Stimulated activated CD8-positive, alpha-beta memory T cell treated with anti-CD3 and anti-CD28 coated beads, Interleukin-15, amount 100 ng/mL, for 24 hours (primary cell): ENCODE results near the gene RPL13.

ENCODE experiments used
- DNase-seq: peaks from one replicate; pipeline ENCODE4 v3.0.0-alpha.2; 2020; ENCODE audit warnings: low read depth

Gene RPL13

GRCh38 chr16:89599451-89599858, 39.0 kb downstream of the RPL13 start:
- DNase-seq, result no peak

GRCh38 chr16:89599902-89600301, 39.4 kb downstream of the RPL13 start:
- no peak for DNase-seq

- no peak for DNase-seq
Measured at GRCh38 chr16:89600427-89600826, 39.9 kb downstream of the RPL13 start.

- no peak for DNase-seq
Measured at GRCh38 chr16:89600956-89601355, 40.5 kb downstream of the RPL13 start.

GRCh38 chr16:89601906-89602272, 41.4 kb downstream of the RPL13 start:
- DNase-seq, result no peak

- DNase-seq, result peak; percentile 26
Measured at GRCh38 chr16:89602273-89602951, 41.9 kb downstream of the RPL13 start.

DNA sequence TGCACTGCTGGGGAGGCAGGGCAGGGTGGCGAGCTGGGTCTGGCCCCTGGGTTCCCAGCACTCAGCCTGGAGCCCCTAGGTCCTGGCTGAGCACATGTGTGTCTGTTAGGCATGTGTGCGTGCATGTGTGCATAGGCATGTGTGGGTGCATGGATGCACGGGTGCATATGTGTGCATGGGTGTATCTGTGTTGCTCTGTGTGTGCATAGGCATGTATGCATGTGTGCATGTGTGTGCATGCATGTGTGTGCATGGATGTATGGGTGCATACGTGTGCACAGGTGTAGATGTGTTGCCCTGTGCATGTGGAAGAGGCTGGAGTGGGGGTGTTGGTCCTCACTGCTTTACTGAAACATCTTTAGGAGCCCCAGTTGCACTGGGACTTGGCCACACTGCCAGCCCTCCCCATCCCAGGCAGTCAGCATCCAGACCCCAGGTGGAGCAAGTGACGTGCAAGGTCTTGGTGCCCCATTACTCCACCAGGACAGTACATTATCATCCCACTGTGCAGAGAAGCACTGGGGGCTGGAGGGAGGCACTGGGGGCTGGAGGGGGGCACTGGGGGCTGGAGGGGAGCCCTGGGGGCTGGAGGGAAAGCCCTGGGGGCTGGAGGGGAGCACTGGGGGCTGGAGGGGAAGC, 42.6 kb downstream of the RPL13 start:
- DNase-seq, result no peak

DNA sequence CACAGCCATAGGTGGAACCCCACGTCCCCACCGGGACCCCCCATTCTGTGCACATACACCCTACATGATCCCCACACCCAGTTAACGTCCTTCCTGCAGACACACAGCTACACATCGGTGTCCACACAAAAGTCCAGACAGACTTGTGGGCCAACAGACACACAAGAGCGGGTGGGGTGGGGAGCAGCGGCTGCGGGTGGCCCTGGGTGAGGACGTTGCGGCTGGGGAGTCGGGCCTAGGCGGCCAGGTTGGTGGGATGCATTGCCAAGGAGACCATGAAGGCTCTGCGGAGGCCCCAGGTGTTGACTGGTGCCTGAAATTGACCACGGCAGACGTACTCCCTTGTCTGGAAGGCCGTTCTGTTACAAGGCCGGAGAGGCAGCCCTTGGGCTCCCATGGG, 44.3 kb downstream of the RPL13 start:
- no peak for DNase-seq

- DNase-seq, result no peak
Measured at GRCh38 chr16:89605186-89605970, 44.9 kb downstream of the RPL13 start.

DNA sequence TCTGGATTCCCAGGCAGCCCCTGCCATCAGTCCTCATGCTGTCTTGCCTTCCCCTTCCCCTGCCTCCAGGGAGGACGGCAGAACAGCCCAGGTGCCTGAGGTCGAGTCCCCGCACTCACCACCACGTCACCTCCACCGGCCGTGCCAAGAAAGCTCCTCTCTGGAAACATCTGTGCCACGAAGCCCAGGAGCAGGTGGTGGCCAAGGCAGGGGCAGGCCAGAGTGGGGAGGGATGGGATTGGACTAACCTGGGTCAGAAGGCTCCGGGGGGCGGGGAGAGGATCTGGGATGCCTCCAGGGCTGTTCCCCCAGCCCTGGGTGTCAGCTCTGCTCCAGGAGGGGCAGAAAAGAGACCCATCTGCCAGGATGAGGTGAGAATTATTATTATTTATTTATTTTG, 45.5 kb downstream of the RPL13 start:
- DNase-seq, result no peak

DNA sequence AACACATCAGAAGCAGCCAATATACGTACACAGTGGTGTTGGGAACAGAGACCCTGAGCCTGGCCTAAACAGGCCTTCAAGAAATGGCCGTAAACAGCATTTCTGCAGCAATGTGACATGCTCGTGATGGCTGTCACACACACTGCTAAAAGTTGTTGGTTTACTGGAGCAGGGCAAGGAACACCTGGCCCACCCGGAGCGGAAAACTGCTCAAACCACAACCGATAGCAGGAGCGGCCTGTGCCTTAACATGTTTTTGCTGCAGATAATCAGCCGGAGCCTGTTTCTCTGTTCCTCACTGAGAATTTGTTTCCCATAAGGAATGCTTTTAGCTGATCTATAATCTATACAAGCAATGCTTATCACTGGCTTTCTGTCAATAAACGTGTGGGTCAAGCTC, 47.0 kb downstream of the RPL13 start:
- DNase-seq, result no peak

- no peak for DNase-seq
Measured at GRCh38 chr16:89607937-89608740, 47.7 kb downstream of the RPL13 start.

DNA sequence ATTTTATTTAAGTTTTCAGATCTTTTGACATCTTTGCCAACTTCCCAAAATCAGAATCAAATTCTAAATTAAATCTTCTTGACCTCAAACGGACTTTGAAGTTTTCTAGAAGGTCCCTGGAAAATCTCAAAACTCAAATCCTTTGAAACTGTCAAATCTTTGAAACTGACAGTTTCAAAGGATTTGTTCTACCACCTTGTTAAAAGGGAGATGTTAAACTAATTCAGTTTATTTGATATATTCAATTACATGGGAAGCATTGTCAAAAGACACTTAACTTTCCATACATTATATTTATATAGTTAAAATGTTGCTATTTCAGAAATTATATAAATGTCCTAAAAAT, 49.6 kb downstream of the RPL13 start:
- no peak for DNase-seq

DNA sequence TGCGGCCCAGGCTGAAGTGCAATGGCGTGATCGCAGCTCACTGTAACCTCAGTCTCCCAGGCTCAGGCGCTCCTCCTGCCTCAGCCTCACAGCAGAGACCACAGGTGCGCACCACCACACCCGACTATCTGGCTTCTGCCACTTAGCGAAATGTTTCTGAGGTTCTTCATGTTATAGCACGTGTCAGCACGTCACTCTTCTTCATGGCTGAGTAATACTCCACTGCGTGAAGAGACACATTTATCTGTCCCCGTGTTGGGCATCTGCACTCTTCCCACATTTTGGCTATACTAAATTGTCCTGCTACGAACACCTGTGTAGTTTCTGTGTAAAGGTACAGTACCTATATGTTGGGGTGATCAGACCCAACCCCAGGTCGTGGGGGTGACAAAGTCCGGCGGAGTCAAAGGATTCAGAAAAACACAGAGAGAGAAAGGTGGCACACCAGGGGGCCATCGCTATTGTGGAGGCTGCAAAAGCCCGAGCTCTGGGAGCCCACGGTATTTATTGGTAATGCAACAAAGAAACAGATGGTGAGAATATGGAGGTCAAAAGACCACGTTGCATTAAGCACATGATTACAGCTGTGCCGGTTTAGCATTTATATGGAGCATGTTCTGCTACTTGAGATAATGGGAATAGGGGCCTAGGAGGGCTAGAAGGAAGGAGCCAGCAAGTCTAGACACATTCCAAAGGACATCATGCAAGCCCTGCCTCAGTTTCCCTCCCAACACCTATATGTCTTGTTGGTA, 52.1 kb downstream of the RPL13 start:
- no peak for DNase-seq

DNA sequence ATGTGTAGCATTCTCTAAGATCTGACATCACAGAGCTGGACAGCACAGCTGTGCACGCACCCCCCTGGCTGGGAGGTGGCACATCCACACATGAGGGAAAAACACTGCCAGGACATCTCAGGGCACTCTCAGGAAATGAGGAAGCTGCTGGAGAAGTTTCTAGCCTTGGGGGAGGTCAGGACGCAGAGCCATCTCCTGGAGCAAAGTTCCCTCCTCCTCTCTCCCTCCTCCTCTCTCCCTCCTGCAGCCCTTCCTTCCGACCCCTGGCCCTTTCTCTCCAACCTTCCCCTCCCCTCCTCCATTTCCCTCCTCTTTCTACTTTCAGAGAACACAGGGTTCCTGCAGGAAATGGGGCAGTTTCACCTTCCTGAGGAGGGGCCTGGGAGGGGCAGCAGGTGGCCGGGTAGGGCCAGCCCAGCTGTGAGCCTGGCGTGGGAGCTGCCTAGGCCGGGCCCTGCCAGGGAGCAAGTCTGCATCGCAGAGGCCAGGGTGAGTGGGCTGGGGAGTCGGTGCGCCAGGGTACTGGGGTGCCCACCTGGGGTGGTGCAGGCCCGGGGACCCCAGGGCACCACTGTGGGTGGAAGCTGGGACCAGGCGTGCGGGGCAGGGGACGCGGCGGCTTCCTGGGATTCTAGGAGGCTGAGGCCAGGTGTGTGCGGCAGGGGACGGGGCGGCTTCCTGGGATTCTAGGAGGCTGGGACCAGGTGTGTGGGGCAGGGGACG, 52.9 kb downstream of the RPL13 start, which contains the start of gene DPEP1:
Gene DPEP1 (plus strand): TSS at position 412 of the 723 bp plus-strand sequence. CDS start 16,769 bp downstream, outside the sequence.
- no peak for DNase-seq

DNA sequence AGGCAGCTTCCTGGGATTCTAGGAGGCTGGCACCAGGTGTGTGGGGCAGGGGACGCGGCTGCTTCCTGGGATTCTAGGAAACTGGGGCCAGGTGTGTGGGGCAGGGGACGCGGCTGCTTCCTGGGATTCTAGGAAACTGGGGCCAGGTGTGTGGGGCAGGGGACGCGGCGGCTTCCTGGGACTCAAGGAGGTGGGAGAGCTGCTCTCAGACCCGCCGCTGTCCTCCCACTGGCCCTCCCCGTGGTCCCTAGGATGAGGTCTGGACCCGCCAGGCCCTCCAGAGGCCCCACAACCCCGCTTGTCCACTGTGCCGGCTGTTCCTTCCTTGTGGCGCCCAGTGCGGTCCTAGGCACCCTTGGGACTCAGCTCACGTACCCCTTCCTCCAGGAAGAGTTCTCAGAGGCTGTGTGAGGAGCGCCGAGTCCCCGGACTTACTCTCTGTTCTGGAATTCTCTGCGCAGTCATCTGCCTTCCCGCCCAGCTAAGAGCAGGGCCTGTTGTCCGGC, 53.5 kb downstream of the RPL13 start:
- DNase-seq, result no peak
